Neuron (in vitro differentiated cells): ENCODE data around the gene SCT.

Experiments used
- H2AFZ ChIP-seq: one replicate; pipeline ENCODE4 v1.6.1; 2013; ENCODE audit warnings: low read depth, mild to moderate bottlenecking, inconsistent platforms, low read length, moderate library complexity
- H3K27me3 ChIP-seq: one replicate; pipeline ENCODE4 v1.6.1; 2013; ENCODE audit warnings: low read length; ENCODE audit not compliant: insufficient read depth
- H3K36me3 ChIP-seq: one replicate; pipeline ENCODE4 v1.6.1; 2013; ENCODE audit warnings: low read length; ENCODE audit not compliant: insufficient read depth
- H3K4me1 ChIP-seq: one replicate; pipeline ENCODE4 v1.6.1; 2013; ENCODE audit warnings: low read length; ENCODE audit not compliant: insufficient read depth
- H3K4me3 ChIP-seq: 2 replicates; pipeline ENCODE4 v1.5.1; 2013; ENCODE audit warnings: mild to moderate bottlenecking, low read length, moderate library complexity
- H3K9me3 ChIP-seq: one replicate; pipeline ENCODE4 v1.6.1; 2013; ENCODE audit warnings: low read length

Gene SCT

DNA sequence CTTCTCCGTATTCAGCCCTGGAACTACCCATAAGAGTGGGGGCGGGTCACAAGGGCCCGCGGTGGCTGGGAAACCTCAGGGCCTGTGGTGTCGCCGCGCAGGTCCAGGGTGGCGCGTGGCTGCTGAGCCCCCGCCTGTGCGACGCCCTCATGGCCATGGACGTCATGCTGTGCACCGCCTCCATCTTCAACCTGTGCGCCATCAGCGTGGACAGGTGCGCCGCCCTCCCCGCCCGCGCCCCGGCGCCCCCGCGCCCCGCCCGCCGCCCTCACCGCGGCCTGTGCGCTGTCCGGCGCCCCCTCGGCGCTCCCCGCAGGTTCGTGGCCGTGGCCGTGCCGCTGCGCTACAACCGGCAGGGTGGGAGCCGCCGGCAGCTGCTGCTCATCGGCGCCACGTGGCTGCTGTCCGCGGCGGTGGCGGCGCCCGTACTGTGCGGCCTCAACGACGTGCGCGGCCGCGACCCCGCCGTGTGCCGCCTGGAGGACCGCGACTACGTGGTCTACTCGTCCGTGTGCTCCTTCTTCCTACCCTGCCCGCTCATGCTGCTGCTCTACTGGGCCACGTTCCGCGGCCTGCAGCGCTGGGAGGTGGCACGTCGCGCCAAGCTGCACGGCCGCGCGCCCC, 12.5 kb upstream of the SCT start:
- no peaks in the 10 kb centered on the region for H3K27me3 ChIP-seq
- H3K9me3 ChIP-seq = peaks cover 6% of the 10 kb centered on the region
- peaks cover 13% of the 10 kb centered on the region for H3K4me1 ChIP-seq
- no peak overlapping the region for H3K4me3 ChIP-seq
- peaks cover 29% of the 10 kb centered on the region for H3K36me3 ChIP-seq
- H2AFZ ChIP-seq = no peak overlapping the region

DNA sequence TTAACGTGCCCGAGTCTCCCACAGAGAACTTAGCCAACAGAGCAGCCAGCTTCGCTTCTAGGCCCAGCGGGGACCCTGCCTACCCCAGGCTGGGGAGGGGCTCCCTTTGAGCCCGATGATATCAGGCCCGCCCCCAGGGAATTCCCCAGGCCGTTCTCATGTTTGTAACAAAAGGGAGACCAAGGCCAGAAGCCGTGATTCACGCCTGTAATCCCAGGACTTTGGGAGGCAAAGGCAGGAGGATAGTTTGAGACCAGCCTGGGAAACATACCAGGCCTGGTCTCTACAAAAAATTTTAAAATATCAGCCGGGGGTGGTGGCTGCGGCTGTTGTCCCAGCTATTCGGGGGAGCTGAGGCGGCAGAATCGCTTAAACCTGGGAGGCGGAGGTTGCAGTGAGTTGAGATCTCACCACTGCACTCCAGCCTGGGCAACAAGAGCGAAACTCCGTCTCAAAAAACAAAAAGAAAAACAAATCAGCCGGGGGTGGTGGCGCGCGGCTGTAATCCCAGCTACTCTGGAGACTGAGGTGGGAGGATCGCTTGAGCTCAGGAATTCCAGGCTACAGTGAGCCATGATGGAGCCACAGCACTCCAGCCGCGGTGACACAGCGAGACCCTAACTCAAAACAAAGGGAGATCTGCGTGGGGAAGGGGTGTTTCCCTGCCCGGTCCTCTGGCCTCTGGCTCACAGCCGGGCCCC, 11.8 kb upstream of the SCT start:
- Histone ChIP-seq H3K27me3 (no peaks in the 10 kb centered on the region), H2AFZ (no peak overlapping the region), H3K4me1 (peaks cover 13% of the 10 kb centered on the region), H3K9me3 (peaks cover 6% of the 10 kb centered on the region), H3K36me3 (peaks cover 23% of the 10 kb centered on the region), H3K4me3 (no peak overlapping the region)

DNA sequence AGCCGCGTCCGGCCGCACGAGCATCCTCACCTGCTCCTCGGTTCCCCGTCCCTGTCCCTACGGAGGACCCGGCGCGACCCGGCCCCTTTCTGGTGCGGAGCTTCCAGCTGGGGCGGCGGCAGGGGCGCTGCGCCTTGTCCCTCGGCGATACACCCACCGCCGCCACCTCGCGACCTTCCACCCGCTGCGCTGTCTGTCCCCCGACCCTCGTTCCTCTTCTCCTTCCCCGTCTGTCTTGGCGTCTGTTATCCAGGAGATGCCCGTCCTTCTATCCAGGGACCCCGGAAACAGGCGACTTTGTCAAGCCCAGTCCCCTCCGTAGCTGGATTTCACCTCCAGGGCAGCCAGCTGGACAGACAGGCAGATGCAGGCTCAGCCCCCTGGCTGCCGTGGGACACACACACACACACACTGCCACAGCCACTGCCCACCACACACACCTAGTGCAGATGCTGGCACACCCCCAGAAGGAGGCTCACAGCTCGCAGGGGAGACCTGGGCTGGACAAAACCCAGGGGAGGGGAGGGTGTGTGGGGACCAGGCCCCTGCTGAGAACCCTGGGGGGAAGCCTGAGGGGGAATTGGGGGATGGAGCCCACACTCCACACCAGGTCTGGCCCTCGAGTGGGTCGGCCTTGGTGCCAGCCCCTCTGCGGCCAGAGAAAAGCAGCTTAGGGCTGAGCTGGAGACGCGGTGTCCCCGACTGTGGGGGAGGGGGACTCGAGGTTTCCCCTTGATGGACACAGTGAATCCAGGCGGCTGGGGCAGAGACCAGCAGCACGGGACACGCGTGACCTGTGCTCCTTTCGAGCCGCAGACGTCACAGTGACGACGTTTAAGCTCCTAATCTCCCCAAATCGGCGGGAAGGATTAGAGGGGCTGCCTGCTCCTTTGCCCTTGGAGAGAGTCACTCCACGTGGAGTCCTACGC, 10.9 kb upstream of the SCT start:
- Histone ChIP-seq H2AFZ (no peak overlapping the region), H3K27me3 (no peaks in the 10 kb centered on the region), H3K36me3 (peaks cover 20% of the 10 kb centered on the region), H3K4me3 (no peak overlapping the region), H3K4me1 (peaks cover 13% of the 10 kb centered on the region), H3K9me3 (peaks cover 6% of the 10 kb centered on the region)

DNA sequence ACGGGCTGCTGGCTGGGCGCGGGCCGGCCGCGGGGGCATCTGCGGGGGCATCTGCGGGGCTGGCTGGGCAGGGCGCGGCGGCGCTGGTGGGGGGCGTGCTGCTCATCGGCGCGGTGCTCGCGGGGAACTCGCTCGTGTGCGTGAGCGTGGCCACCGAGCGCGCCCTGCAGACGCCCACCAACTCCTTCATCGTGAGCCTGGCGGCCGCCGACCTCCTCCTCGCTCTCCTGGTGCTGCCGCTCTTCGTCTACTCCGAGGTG, 10.3 kb upstream of the SCT start:
- H3K9me3 ChIP-seq = peaks cover 6% of the 10 kb centered on the region
- H3K36me3 ChIP-seq = peaks cover 20% of the 10 kb centered on the region
- no peaks in the 10 kb centered on the region for H3K27me3 ChIP-seq
- peaks cover 13% of the 10 kb centered on the region for H3K4me1 ChIP-seq
- H3K4me3 ChIP-seq = no peak overlapping the region
- H2AFZ ChIP-seq = no peak overlapping the region

DNA sequence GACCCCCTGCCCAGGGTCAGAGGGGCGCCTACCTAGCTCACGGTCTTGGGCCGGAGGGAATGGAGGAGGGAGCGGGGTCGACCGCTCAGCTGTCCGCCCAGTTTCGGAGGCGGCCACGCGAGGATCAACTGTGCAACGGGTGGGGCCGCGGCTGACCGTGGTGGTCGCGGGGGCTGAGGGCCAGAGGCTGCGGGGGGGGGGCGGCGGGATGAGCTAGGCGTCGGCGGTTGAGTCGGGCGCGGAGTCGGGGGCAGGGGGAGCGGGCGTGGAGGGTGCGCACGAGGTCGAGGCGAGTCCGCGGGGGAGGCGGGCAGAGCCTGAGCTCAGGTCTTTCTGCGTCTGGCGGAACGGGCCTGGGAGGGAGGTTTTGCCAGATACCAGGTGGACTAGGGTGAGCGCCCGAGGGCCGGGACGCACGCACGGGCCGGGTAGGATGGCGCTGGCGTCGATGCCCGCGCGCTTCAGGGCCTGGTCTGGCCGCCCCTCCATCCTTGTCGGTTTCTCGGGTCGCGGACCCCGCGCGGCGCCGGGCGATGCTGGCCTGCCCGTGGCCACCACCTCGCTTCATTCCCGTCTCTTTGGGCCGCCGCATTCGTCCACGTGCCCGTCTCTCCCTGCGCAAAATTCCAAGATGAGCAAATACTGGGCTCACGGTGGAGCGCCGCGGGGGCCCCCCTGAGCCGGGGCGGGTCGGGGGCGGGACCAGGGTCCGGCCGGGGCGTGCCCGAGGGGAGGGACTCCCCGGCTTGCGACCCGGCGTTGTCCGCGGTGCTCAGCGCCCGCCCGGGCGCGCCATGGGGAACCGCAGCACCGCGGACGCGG, 9.7 kb upstream of the SCT start, which contains the start of gene DRD4:
TSS of gene DRD4 (plus strand) at position 759 of the 822 bp plus-strand sequence. CDS start at position 795, 36 bp downstream.
- peaks cover 16% of the 10 kb centered on the region for H3K36me3 ChIP-seq
- H3K9me3 ChIP-seq = peaks cover 6% of the 10 kb centered on the region
- peaks cover 13% of the 10 kb centered on the region for H3K4me1 ChIP-seq
- H3K27me3 ChIP-seq = no peaks in the 10 kb centered on the region
- H2AFZ ChIP-seq = no peak within 1 kb of the TSS
- H3K4me3 ChIP-seq = no peak within 1 kb of the TSS

DNA sequence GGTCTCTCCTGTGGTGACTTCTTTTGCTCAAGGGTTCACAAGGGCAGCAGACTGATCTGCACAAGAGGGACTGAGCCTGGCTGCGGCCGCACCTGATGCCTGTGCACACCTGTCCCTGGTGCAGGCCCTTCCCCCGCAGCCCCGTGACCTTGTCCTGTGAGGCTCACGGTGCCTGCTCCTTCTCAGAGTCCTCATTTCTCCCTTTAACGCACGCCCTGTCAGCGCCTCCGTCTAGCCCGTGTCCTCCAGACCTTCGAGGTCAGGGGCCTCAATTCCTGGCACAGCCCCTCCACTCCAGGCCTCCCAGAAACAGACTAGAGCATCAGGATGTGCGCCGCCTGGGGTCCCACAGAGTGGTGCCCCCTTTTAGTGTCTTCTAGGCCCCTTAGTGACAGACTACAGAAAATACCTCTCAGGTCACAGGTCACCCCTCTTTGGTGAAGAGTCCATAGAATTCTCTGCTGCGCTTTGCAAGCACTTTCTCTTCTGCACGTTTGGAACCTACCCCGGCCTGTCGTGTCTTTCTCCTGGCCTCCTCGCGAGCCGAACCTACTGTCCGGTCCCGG, 9.0 kb upstream of the SCT start:
- Histone ChIP-seq H3K4me3 (no peak overlapping the region), H3K4me1 (peaks cover 13% of the 10 kb centered on the region), H2AFZ (no peak overlapping the region), H3K9me3 (peaks cover 6% of the 10 kb centered on the region), H3K36me3 (peaks cover 11% of the 10 kb centered on the region), H3K27me3 (no peaks in the 10 kb centered on the region)

DNA sequence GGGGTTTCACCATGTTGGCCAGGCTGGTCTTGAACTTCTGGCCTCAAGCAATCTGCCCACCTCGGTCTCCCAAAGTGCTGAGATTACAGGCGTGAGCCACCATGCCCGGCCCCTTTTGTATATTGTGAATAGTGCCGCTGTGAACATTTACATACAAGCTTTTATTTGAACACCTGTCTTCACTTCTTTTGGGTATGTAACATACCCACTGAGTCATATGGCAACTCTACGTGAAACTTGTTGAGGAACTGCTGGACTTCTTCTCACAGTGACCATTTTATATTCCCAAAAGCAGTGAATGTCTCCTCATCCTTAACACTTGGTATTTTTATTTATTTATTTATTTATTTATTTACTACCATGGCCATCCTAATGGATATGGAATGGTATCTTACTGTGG, 3.9 kb upstream of the SCT start:
- H3K27me3 ChIP-seq = no peaks in the 10 kb centered on the region
- H3K4me3 ChIP-seq = no peak overlapping the region
- H3K9me3 ChIP-seq = no peaks in the 10 kb centered on the region
- H2AFZ ChIP-seq = no peak overlapping the region
- no peaks in the 10 kb centered on the region for H3K36me3 ChIP-seq
- H3K4me1 ChIP-seq = no peaks in the 10 kb centered on the region

DNA sequence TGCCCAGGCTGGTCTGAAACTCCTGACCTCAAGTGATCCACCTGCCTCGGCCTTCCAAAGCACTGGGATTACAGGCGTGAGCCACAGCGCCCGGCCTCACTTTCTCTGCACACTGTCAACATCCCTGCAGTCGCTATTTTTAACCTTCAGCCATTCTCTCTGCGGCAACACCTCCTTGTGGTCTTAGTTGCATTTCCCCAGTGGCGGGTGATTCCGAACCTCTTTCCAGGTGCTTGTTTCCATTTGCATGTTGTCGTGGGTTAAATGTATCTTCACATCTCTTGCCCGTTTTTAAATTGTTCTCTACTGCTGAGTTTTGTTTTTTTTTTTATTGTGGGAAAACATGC, 2.2 kb upstream of the SCT start:
- no peak overlapping the region for H2AFZ ChIP-seq
- H3K27me3 ChIP-seq = no peaks in the 10 kb centered on the region
- H3K4me3 ChIP-seq = no peak overlapping the region
- H3K36me3 ChIP-seq = no peaks in the 10 kb centered on the region
- no peaks in the 10 kb centered on the region for H3K9me3 ChIP-seq
- H3K4me1 ChIP-seq = no peaks in the 10 kb centered on the region

DNA sequence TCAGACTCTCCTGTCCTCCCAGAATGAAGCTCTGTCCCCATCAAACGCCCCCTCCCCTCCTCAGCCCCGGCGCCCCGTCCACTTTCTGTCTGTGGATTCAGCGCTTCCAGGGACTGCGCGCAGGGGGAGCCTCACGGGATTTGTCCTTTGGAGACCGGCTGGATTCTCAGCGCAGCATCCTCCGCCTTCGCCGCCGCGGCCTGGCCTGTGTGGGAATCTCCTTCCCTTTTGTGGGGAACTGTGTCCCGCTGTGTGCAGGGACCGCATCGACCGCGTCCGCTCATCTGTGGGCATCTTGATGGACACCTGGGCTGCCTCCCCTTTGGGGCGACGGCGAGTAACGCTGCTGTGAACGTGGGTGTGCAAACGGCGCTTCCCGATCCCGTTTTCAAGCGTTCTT, 1.1 kb upstream of the SCT start:
- no peaks in the 10 kb centered on the region for H3K4me1 ChIP-seq
- H3K27me3 ChIP-seq = no peaks in the 10 kb centered on the region
- H2AFZ ChIP-seq = no peak overlapping the region
- no peaks in the 10 kb centered on the region for H3K9me3 ChIP-seq
- H3K36me3 ChIP-seq = no peaks in the 10 kb centered on the region
- H3K4me3 ChIP-seq = no peak overlapping the region

DNA sequence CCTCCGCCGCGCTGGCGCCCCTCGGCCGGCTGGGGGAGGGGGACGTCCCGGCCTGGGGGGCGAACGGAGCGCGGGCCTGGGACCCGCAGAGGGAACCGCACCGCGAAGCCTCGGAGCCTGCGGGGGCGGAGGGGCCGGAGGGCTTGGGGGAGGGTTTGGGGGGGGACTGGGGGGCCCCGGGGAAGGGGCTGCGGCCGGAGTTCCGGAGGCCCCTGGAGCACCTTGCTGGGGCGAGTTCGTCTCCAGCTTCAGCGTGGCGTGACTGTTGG, 261 bp upstream of the SCT start:
- Histone ChIP-seq H3K27me3 (no peaks in the 10 kb centered on the region), H2AFZ (no peak overlapping the region), H3K4me1 (no peaks in the 10 kb centered on the region), H3K9me3 (no peaks in the 10 kb centered on the region), H3K4me3 (no peak overlapping the region), H3K36me3 (no peaks in the 10 kb centered on the region)

DNA sequence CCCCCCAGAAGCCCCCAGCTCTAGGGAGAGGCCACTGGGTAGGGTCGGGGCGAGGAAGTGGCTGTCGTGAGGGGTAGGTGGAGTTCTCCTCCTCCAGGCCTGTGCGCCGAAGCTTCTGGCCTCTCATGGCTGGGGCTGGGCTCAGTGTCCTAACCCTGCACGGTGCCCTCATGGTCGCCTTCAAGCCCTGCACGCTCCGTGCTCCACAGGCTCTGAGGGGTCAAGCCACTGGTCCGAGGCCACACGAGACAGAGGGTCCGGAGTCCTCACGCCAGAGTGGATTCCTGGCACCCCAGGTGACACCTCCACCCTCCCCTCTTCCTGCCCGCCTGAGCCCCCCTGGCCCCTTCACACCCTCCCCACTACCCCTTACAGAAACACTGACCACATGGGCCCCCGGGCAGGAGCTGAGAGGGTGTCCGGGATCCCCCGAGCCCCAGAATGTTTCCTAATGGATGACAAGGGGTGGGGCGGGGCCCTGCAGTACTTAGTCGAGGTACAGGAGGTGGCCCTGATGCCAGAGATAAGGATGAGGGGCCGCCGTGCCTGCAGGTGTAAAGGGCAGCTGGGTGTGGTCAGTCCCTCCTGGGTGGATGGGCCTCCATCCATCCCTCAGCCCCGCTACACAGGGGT, 1.2 kb downstream of the SCT start:
- H3K4me3 ChIP-seq = no peak overlapping the region
- no peaks in the 10 kb centered on the region for H3K9me3 ChIP-seq
- H3K36me3 ChIP-seq = no peaks in the 10 kb centered on the region
- no peaks in the 10 kb centered on the region for H3K4me1 ChIP-seq
- H2AFZ ChIP-seq = no peak overlapping the region
- H3K27me3 ChIP-seq = no peaks in the 10 kb centered on the region

DNA sequence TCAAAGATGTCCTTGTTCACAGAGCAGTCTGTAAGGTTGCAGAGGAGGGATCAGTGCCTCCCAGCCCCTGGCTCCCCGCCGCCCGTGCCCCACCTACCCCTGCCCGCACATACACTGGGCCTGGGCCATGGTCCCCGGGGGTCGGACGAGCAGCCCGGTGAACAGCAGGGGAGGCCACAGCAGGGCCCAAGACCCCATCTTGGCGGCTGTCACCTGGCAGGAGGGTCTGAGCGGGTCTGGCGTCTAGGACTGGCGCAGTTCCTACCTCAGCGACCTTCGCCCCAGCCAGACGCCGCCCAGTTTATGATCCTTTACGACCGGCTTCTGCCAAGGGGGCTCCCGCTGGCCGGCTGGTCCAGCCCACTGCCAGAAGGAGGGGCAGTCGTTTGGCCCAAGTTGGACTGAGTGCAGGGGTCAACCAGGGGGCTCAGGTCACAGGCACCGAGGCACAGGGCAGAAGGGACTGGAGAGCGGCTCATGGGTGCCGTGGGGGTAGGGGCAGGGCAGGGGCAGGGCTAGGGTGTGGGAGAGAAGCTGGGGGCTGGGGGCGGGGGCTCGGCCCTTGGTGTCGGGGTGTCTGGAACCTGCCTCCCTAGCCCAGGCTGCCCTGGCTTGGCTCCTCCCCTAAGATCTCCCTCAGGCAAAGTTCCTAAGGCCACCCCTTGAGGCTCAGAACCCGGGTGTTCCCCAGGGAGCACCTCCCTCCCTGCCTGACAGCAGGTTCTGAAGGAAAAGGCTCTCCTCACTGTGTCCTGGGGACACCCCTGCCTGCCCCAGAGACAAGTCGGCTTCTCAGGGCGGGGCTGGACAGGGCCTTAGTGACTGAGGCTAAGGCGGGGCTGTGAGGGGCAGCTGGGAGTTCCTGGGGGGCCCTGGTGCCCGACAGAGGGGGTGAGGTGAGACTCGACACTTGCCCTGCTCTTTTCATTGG, 2.0 kb downstream of the SCT start, which contains the start of gene CDHR5:
TSS of gene CDHR5 (minus strand) at position 251 of the 931 bp plus-strand sequence. CDS start at position 198, 53 bp downstream.
- Histone ChIP-seq H3K27me3 (no peaks in the 10 kb centered on the region), H3K36me3 (no peaks in the 10 kb centered on the region), H2AFZ (no peak within 1 kb of the TSS), H3K4me3 (no peak within 1 kb of the TSS), H3K9me3 (no peaks in the 10 kb centered on the region), H3K4me1 (no peaks in the 10 kb centered on the region)
